ENCODE measurements around the gene THBS3.

THBS3 gene

DNA sequence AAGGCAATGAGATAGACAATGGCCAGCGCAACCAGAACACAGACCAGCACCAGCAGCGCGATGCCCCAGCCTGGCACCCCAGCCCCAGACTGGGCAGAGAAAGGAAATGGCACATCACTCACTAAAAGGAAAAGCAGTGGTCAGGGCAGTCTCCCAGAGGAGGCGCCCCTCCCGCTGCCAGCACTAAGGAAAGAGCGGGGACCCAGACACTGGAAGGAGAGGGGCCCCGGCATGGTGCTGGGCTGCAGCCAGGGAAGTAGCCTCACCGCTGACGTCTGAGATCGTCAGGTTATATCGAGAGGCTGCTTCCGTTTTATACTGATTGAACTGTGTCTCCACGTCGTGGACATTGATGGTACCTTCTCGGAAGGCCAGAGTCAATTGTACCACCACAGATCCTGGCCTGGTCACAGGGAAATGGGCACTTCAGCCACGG, 20.2 kb downstream of the THBS3 start:
- DNase-seq (ENCODE audit: low spot score) = no peak

DNA sequence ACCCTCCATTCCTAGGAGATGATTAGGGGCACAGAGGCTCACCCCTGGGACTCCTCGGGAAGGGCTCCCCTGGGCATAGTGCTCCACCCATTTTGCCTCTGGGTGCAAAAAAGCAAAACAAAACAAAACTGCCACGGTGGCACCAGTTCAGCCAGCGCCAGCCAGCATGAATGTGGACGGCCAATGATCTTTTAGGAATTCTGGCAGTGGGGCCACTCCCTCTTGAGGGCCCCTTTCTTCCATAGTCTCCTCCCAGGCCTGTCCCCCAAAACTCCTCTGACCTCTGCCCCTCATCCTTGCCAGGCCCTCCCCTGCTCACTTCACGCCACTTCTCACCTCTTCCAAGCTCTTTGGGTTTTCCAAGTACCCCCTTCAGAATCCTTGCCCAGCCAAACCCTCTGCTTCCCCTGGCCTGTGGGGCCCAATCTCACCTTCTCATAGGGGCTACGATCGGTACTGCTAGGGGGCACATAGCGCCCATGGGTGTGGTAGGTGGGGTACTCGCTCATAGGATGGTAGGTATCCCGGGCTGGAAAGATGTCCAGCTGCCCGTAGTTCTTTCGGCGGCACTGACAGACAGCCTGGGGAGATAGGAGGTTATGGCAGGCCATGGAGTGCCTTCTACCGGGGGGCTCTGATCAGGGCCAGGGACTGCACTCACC, 20.8 kb downstream of the THBS3 start:
- no peak for DNase-seq (ENCODE audit: low spot score)

- no peak for DNase-seq (ENCODE audit: low spot score)
These were observed 21.5 kb downstream of the THBS3 start for GRCh38 chr1:155186067-155186793.

DNA sequence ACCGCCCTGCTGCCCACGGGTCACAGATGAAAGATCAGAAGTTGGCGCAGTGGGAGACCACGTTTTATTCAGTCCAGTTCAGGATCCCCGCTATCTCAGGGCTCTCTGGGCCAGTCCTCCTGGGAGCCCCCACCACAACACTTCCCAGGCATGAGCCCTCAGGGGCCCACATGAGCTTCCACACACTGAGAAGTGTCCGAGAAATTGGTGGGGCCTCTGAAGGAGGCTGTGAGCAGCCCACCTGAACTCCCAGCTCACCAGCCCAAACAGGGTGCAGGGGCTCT, 22.0 kb downstream of the THBS3 start:
- no peak for DNase-seq (ENCODE audit: low spot score)

DNA sequence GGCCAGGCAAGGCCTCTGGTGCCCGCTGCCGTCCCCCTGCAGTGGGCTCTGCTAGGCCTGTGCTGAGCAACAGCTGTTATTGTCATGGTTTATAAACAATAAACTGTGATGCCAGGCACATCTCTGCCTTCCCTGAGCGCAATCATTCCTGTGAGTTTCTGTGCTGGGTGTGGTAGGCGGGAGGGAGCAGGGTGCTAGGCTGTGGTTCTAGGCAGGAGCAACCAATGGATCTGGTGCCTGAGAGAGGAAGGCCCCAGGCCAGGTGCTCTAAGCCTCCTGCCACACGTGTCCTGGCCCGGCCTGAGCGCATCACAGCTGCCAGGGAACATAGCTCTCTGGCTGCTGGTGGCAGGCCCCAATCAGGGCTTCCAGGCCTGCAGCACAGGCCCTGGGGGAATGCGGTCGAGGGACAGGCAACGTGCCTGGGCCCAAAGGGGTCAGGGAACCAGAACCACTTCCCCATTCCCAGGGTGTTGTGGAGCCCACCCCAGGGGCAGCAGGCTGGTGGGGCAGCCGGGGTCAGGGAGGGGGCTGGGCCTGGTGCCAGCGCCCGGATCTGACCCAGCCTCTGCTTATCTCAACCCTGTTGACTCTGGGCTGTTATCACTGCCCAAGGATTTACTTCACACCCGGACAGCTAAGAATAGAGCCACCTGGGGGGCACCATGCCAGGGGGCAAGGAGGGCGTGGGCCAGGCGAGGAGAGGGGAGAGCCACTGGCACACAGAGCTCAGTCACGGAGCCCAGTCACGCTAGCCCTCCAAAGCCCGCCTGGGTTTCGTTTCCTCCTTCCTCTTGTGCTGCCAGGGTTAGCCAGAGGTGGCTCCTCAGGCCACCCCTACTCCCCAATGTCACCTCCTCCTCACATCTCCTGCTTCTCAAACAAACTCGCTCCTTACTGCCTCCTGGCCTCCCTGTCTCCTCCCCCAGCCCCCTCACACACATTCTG, 22.6 kb downstream of the THBS3 start:
- DNase-seq (ENCODE audit: low spot score) = no peak

DNA sequence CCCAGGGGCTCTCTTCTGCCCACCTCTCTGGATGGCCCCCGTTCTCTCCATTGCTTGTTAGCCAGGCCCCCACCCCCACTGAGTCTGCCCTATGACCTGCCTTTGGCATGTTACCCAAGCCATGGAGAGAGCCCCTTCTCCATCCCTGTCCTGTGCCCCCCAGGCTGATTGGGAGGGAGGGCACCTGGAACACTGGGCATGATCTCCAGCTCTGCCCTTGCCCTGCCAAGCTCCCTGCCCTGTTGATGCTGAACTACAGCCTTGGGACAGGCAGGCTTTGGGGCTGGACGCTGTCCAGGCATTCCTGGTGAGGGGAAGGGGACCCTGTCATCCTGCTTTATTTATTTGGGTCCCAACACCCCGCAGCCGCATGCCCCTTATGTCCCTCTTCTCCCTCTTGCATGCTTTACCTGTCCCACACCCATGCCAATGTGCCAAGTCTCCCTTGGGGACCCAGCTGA, 23.3 kb downstream of the THBS3 start:
- no peak for DNase-seq (ENCODE audit: low spot score)

- no peak for DNase-seq (ENCODE audit: low spot score)
These were observed 23.9 kb downstream of the THBS3 start for GRCh38 chr1:155183775-155184221.

- no peak for DNase-seq (ENCODE audit: low spot score)
These were observed 25.6 kb downstream of the THBS3 start for GRCh38 chr1:155182052-155182550.

DNA sequence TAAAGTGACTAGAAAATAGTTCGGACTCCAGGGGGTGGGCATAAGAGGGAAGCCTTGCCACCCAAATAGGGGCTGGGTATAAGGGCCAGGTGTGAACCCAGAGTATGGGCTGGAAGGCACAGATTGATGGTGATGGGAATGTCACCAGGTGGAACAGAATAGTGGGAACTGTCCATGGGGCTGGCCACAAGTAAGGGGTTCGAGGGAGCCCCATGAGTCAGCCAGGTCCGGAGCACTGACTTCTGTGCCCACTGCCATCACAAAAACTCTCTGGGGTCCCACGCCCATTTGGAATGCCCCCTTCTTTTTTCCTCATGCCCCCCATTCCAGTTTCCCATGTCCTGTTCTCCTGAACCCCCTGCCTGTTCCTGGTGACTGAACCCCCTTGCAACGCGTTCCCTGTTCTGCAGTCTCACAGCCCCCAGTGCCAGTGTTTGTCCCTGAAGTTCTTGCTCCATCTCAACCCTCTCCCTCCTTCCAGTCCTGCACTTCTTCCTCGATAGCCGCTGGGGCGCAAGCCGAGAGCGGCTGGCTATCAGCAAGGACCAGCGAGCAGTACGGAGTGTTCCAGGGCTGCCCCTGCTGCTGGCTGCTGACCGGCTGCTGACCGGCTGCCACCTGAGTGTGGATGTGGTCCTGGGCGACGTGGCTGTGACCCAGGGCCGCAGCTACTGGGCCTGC, 26.2 kb downstream of the THBS3 start:
- DNase-seq (ENCODE audit: low spot score) = no peak

DNA sequence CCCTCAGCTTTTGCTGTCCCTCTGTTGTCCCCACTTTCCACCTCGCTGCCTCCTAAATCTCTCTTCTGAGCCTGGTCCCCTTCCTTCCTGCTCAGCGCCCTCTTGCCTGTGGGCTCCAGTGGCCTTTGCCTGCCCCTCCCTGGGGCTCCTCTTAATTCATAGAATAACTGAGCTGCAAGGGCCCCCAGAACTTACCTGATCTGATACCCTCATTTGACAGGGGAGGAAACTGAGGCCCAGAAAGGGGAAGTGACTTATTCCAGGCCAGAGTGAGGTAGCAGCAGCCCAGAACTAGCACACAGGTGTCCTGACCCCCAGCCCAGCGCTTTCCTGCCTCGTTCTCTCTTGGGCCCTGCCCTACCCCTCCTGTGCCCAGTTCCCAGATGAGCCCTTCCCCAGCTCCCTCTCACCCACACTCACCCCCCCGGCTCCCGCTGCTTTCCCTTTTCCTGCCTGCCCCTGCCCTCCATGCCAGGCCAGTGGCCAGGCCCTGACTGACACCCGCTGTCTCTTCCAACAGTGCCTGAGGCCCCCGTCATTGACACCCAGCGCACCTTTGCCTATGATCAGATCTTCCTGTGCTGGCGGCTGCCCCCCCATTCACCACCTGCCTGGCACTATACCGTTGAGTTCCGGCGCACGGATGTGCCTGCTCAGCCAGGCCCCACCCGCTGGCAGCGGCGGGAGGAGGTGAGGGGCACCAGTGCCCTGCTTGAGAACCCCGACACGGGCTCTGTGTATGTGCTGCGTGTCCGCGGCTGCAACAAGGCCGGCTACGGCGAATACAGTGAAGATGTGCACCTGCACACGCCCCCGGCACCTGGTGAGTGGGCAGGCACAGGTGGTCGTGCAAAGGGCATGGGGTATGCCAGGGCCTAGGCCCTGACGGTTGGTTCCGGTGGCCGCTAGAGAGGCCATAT, 28.3 kb downstream of the THBS3 start:
- no peak for DNase-seq (ENCODE audit: low spot score)

- no peak for DNase-seq (ENCODE audit: low spot score)
These were observed 29.1 kb downstream of the THBS3 start for GRCh38 chr1:155178441-155179111.

GRCh38 chr1:155177918-155178281, 29.8 kb downstream of the THBS3 start:
- DNase-seq (ENCODE audit: low spot score) = no peak

DNA sequence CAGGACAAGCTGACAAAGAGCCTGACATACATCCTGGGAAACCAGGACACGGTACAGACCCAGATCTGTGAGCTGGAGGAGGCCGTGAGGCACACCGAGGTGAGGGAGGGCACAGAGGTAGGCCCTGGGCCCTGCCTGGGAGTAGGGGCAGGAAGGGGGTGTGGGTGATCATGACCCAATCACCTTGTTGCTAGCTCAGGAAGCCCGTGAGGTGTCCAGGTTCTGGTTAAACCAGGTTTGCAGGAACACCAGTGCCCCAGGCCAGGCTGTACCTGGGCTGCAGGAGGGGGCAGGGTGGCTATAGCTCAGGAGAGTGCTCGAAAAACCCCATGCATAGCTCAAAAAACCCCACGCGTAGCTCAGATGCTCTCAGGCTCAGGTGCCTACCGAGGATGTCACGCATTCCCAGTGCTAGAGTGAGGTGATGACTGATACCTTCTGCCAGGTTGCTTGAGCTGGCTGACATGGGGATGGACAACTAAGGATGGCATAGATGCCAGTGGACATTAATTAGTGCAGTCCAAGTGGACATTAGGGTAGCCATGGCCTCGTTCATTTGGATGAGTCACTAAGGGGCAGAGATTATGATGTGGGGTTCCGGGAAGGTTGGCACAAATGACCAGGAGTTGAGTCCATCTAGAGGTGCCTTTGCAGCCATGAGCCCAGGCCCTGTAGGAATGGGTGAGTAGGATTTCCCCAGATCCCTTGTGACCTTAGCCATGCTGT, 30.3 kb downstream of the THBS3 start:
- no peak for DNase-seq (ENCODE audit: low spot score)

DNA sequence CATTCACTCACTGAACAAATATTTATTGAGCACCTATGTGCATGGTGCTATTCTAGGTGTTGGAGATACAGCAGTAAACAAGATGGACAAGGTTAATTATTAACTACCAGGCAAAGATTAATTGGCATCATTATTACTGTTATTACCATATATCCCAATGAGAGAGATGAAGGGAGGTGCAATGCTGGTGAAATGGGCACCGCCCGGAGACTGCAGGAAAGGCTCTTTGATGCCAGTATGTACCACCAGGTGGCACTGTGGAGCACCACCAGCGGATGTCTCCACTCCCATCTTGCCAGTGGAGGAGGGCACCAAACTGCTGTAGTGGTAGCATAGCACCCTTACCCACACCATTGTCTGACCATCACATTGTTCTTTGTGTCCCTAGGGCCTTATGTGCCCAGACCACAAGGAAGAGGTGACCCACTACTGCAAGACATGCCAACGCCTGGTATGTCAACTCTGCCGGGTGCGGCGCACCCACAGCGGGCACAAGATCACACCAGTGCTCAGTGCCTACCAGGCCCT, 31.1 kb downstream of the THBS3 start:
- peak; percentile 75 for DNase-seq (ENCODE audit: low spot score)

DNA sequence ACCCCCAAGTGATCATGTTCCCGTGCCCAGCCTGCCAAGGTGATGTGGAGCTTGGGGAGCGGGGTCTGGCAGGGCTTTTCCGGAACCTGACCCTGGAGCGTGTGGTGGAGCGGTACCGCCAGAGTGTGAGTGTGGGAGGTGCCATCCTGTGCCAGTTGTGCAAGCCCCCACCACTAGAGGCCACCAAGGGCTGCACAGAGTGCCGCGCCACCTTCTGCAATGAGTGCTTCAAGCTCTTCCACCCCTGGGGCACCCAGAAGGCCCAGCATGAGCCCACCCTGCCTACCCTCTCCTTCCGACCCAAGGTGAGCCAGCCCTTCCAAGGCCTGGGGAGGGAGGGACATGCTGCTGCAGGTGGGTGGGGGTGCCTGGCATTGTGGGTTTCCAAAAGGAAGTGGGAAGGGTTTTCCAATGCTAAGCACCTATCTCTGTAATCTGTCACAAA, 31.7 kb downstream of the THBS3 start:
- no peak for DNase-seq (ENCODE audit: low spot score)

- no peak for DNase-seq (ENCODE audit: low spot score)
These were observed 32.3 kb downstream of the THBS3 start for GRCh38 chr1:155175281-155175926.

GRCh38 chr1:155174324-155175280, 33.1 kb downstream of the THBS3 start:
- no peak for DNase-seq (ENCODE audit: low spot score)

Data from kidney capillary endothelial cell (primary cell).